NCI-H1048 (cell line): ENCODE results near the gene STAP1.

ENCODE experiments used
- DNase-seq: peaks from one replicate; lab custom pipeline; 2025; lab: John Stamatoyannopoulos, UW

STAP1 gene

GRCh38 chr4:67555447-67555846 lies 3.1 kb upstream of the STAP1 start:
- DNase-seq = no peak

GRCh38 chr4:67556436-67556835 lies 2.1 kb upstream of the STAP1 start:
- no peak for DNase-seq

- no peak for DNase-seq
Observed at GRCh38 chr4:67565284-67565683, 6.8 kb downstream of the STAP1 start.

- DNase-seq = no peak
Observed at GRCh38 chr4:67566335-67566734, 7.8 kb downstream of the STAP1 start.

- no peak for DNase-seq
Observed at GRCh38 chr4:67568820-67569219, 10.3 kb downstream of the STAP1 start.

- DNase-seq = no peak
Observed at GRCh38 chr4:67570537-67570936, 12.0 kb downstream of the STAP1 start.

GRCh38 chr4:67571975-67572374 lies 13.4 kb downstream of the STAP1 start:
- DNase-seq = no peak

GRCh38 chr4:67573193-67573592 lies 14.7 kb downstream of the STAP1 start:
- DNase-seq = no peak

- DNase-seq = no peak
Observed at GRCh38 chr4:67575232-67576058, 16.9 kb downstream of the STAP1 start.

GRCh38 chr4:67576059-67576466 lies 17.5 kb downstream of the STAP1 start:
- DNase-seq = no peak

GRCh38 chr4:67576538-67576937 lies 18.0 kb downstream of the STAP1 start:
- DNase-seq = no peak

- DNase-seq = no peak
Observed at GRCh38 chr4:67580577-67580976, 22.1 kb downstream of the STAP1 start.

GRCh38 chr4:67581208-67581857 lies 22.8 kb downstream of the STAP1 start:
- no peak for DNase-seq

GRCh38 chr4:67581913-67582312 lies 23.4 kb downstream of the STAP1 start:
- no peak for DNase-seq

- no peak for DNase-seq
Observed at GRCh38 chr4:67584496-67584895, 26.0 kb downstream of the STAP1 start.

- DNase-seq = no peak
Observed at GRCh38 chr4:67587156-67587555, 28.6 kb downstream of the STAP1 start.

- DNase-seq = no peak
Observed at GRCh38 chr4:67593741-67594175, 35.2 kb downstream of the STAP1 start.

- DNase-seq = no peak
Observed at GRCh38 chr4:67603310-67604028, 44.9 kb downstream of the STAP1 start.

GRCh38 chr4:67604029-67604381 lies 45.5 kb downstream of the STAP1 start:
- DNase-seq = no peak

GRCh38 chr4:67604749-67605148 lies 46.2 kb downstream of the STAP1 start:
- DNase-seq = no peak

GRCh38 chr4:67608027-67608426 lies 49.5 kb downstream of the STAP1 start:
- DNase-seq = no peak

- DNase-seq = no peak
Observed at GRCh38 chr4:67614186-67614585, 55.7 kb downstream of the STAP1 start.

GRCh38 chr4:67615119-67615518 lies 56.6 kb downstream of the STAP1 start:
- DNase-seq = no peak
